GM21390 (cell line): ENCODE results near the gene ZBTB44.
"Not testable (repeated sequence)": the region's sequence is repeated elsewhere in the genome, so short reads cannot be mapped to it uniquely, and the experiment has no call there.

Source experiments
- ATAC-seq: cut with Tn5 transposase; IDR thresholded peaks from one replicate; pipeline ENCODE4 v1.9.1; 2021; ENCODE audit not compliant: unreplicated experiment

The ZBTB44 gene

GRCh38 chr11:130313383-130314183 is 1.1 kb downstream of the ZBTB44 start:
- no peak for ATAC-seq

- no peak for ATAC-seq
Observed at GRCh38 chr11:130312046-130312445, 2.7 kb downstream of the ZBTB44 start.

GRCh38 chr11:130310622-130311021 is 4.1 kb downstream of the ZBTB44 start:
- ATAC-seq, result no peak

GRCh38 chr11:130308886-130309285 is 5.8 kb downstream of the ZBTB44 start:
- no peak for ATAC-seq

GRCh38 chr11:130308059-130308458 is 6.7 kb downstream of the ZBTB44 start:
- no peak for ATAC-seq

- ATAC-seq, result no peak
Observed at GRCh38 chr11:130304651-130305050, 10.1 kb downstream of the ZBTB44 start.

- ATAC-seq, result peak; percentile 22
Observed at GRCh38 chr11:130301002-130301401, 13.7 kb downstream of the ZBTB44 start.

- peak; percentile 66 for ATAC-seq
Observed at GRCh38 chr11:130300567-130300966, 14.2 kb downstream of the ZBTB44 start.

GRCh38 chr11:130299978-130300377 is 14.7 kb downstream of the ZBTB44 start:
- ATAC-seq, result no peak

GRCh38 chr11:130295657-130296056 is 19.1 kb downstream of the ZBTB44 start:
- ATAC-seq, result no peak

GRCh38 chr11:130282111-130282510 is 32.6 kb downstream of the ZBTB44 start:
- no peak for ATAC-seq

- not testable (repeated sequence) for ATAC-seq
Observed at GRCh38 chr11:130281341-130281740, 33.4 kb downstream of the ZBTB44 start.

- ATAC-seq, result no peak
Observed at GRCh38 chr11:130279989-130280388, 34.7 kb downstream of the ZBTB44 start.

GRCh38 chr11:130278745-130279144 is 36.0 kb downstream of the ZBTB44 start:
- no peak for ATAC-seq

GRCh38 chr11:130278151-130278550 is 36.6 kb downstream of the ZBTB44 start:
- ATAC-seq, result peak; percentile 91

- no peak for ATAC-seq
Observed at GRCh38 chr11:130272336-130272735, 42.4 kb downstream of the ZBTB44 start.

- peak; percentile 86 for ATAC-seq
Observed at GRCh38 chr11:130269326-130269943, 45.3 kb downstream of the ZBTB44 start.

- ATAC-seq, result no peak
Observed at GRCh38 chr11:130263351-130263750, 51.4 kb downstream of the ZBTB44 start.

- ATAC-seq, result no peak
Observed at GRCh38 chr11:130262424-130262823, 52.3 kb downstream of the ZBTB44 start.

GRCh38 chr11:130261571-130261970 is 53.1 kb downstream of the ZBTB44 start:
- ATAC-seq, result no peak

GRCh38 chr11:130260742-130261141 is 54.0 kb downstream of the ZBTB44 start:
- ATAC-seq, result no peak

- ATAC-seq, result no peak
Observed at GRCh38 chr11:130260080-130260627, 54.6 kb downstream of the ZBTB44 start.
